Measurements from ENCODE around the gene TMEM8B.
A peak's percentile ranks its signal among the peaks of the same experiment; 100 is the strongest.

- TF ChIP-seq CTCF (IDR thresholded peaks at IDR 0.05 in 2 of 3, conservative IDR thresholded peaks at IDR 0.05 in 1 of 3; ENCODE audit: borderline replicate concordance in 1 of 3, insufficient read depth in 1 of 3, low read depth in 2 of 3, low read length in 2 of 3) (peak; percentile 40 to 70 (median 59); a peak in 5 of 6 replicates), POLR2A (IDR thresholded peaks at IDR 0.05; ENCODE audit: borderline replicate concordance, extremely low read depth, insufficient read depth, insufficient read length) (no peak), MAX (IDR thresholded peaks at IDR 0.05) (no peak), CBX3 (IDR thresholded peaks at IDR 0.05; ENCODE audit: low read depth) (no peak), POLR2AphosphoS5 (IDR thresholded peaks at IDR 0.05; ENCODE audit: low read depth, low read length) (no peak; the same call in 1 of the 2 replicates), RAD21 (IDR thresholded peaks at IDR 0.05; ENCODE audit: low read depth) (peak; percentile 43), EZH2 (IDR thresholded peaks at IDR 0.05) (no peak), ZNF274 (IDR thresholded peaks at IDR 0.05; ENCODE audit: low read depth, low read length) (no peak), JUND (IDR thresholded peaks at IDR 0.05) (no peak), SRF (IDR thresholded peaks at IDR 0.05; ENCODE audit: low read depth) (no peak), CEBPB (IDR thresholded peaks at IDR 0.05; ENCODE audit: low read depth) (no peak), ZBTB33 (IDR thresholded peaks at IDR 0.05; ENCODE audit: extremely low read depth, insufficient replicate concordance, low read length) (no peak), REST (IDR thresholded peaks at IDR 0.05; ENCODE audit: low read depth) (no peak)
These were observed 15.5 kb upstream of the TMEM8B start for GRCh38 chr9:35813434-35814105.
